HG02852 (cell line): ENCODE measurements around the gene BRICD5.

Experiments used
- ATAC-seq: cut with Tn5 transposase; IDR thresholded peaks from one replicate; pipeline ENCODE4 v1.9.1; 2021; ENCODE audit warnings: mild to moderate bottlenecking, moderate library complexity; ENCODE audit not compliant: unreplicated experiment

The BRICD5 gene

GRCh38 chr16:2183671-2184070 is 27.0 kb downstream of the BRICD5 start:
- ATAC-seq, result no peak

- no peak for ATAC-seq
Measured at GRCh38 chr16:2181952-2182351, 28.7 kb downstream of the BRICD5 start.

GRCh38 chr16:2180962-2181923 is 29.4 kb downstream of the BRICD5 start:
- ATAC-seq, result no peak

DNA sequence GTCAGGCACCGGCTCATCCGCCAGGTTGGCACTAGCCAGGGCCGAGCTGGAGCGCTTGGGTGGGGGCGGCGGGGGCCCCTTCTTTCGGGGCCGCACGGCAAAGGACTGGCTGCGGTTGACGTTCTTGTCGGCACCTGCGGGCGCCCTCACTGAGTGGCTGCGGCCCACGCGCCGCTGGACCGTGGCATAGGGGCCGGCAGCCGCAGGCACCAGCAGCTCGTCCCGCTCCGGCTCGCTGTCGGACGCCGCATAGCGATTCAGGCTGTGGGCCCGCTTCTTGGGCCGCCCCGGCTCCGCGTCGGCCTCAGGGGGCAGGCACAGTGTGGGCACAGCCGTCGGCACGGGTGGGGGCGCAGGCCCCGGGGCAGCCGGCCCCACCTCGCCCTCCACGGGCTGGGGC is 30.2 kb downstream of the BRICD5 start:
- no peak for ATAC-seq

- no peak for ATAC-seq
Measured at GRCh38 chr16:2179576-2179975, 31.1 kb downstream of the BRICD5 start.

DNA sequence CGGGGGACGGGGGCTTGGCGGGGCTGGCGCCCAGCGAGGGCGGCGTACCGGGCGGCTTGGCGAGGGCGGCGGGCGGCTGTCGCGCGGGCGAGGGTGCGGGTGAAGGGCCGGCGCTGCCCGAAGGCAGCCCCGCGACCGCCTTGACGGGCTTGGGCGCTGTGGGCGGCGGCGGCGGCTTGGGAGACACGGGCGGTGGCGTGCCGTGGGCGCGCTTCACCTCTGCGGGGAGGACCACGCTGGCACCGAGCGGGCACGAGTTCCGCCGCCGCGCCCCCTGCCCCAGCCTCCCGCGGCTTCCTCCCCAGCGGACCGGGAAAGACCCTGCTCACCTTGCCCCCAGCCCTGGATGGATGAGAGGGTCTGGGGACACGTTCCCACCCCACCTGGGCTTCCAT is 31.6 kb downstream of the BRICD5 start:
- ATAC-seq, result no peak

GRCh38 chr16:2178321-2179106 is 32.1 kb downstream of the BRICD5 start:
- no peak for ATAC-seq

DNA sequence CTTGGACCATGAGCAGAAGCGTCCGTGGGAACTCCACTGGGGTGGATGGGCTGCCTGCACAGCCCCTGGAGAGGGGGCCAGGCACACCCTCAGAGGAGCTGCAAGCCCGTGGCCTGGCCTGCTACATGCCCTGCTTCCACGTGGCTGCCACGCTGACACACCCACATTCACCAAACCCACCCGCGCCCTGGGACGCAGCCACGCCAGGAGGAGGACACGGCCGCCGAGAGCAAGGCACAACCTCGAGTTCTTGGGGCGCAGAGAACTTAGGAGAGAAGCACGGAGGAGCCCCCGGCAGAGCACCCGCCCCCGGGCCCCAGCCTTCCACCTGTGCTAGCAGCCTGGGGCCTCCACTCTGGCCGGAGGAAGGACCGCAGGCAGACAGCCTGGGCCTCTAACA is 33.1 kb downstream of the BRICD5 start:
- ATAC-seq, result no peak

DNA sequence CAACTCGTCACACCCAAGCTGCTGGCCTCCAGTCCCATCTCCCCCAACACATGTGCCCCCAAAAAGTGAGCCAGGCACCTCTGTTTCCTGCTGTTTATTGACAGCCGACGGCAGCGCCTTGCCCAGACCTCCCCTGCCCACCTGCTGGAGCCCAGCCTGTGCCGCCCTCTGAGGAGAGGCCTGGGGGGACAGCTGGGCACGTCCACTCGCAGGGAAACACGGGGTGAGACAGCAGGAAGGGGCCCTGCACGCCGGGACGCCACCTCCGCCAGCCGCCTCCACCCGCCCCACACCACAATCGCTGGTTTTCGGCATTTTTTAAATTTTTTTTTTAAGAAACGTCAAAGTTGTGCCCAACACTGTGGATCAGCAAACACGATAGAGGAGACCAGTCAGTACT is 33.6 kb downstream of the BRICD5 start:
- ATAC-seq, result no peak

DNA sequence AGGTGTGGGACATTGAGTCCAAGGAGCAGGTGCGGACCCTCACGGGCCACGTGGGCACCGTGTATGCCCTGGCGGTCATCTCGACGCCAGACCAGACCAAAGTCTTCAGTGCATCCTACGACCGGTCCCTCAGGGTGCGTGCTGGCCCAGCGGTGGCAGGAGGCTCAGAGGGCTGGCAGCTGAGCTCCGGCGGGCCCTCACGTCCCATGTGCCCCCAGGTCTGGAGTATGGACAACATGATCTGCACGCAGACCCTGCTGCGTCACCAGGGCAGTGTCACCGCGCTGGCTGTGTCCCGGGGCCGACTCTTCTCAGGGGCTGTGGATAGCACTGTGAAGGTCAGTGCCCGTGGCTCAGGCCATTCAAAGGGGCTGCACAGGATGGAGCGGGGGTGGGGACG is 34.6 kb downstream of the BRICD5 start:
- no peak for ATAC-seq

DNA sequence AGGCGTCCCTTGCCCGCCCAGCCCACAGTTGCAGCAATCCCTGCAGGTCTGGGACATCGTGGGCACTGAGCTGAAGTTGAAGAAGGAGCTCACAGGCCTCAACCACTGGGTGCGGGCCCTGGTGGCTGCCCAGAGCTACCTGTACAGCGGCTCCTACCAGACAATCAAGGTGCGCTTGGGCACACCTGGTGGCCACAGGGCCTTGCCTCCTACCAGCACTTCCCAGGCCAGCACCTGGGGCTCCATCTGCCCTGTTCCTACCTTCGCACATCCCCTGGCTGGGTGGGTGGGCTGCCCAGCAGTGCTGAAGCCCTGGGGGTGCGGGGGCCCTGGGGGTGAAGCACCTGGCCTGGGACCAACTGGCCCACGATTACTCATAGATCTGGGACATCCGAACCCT is 35.2 kb downstream of the BRICD5 start:
- ATAC-seq, result no peak

GRCh38 chr16:2174396-2175131 is 36.1 kb downstream of the BRICD5 start:
- no peak for ATAC-seq

DNA sequence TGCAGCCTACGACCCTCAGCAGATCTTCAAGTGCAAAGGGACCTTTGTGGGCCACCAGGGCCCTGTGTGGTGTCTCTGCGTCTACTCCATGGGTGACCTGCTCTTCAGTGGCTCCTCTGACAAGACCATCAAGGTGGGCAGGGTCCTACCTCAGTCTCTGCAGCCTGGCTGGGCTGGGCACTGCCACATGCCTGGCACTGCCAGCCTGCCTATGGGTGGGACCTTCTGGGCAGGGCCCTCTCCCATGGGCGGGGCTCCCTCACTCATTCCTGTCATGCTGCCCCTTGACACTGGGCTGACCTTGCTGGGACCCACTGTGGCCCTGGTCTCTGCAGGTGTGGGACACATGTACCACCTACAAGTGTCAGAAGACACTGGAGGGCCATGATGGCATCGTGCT is 36.7 kb downstream of the BRICD5 start:
- no peak for ATAC-seq

GRCh38 chr16:2173366-2173765 is 37.3 kb downstream of the BRICD5 start:
- ATAC-seq, result no peak

- no peak for ATAC-seq
Measured at GRCh38 chr16:2172688-2173335, 37.9 kb downstream of the BRICD5 start.

GRCh38 chr16:2171601-2172178 is 39.0 kb downstream of the BRICD5 start:
- ATAC-seq, result no peak

DNA sequence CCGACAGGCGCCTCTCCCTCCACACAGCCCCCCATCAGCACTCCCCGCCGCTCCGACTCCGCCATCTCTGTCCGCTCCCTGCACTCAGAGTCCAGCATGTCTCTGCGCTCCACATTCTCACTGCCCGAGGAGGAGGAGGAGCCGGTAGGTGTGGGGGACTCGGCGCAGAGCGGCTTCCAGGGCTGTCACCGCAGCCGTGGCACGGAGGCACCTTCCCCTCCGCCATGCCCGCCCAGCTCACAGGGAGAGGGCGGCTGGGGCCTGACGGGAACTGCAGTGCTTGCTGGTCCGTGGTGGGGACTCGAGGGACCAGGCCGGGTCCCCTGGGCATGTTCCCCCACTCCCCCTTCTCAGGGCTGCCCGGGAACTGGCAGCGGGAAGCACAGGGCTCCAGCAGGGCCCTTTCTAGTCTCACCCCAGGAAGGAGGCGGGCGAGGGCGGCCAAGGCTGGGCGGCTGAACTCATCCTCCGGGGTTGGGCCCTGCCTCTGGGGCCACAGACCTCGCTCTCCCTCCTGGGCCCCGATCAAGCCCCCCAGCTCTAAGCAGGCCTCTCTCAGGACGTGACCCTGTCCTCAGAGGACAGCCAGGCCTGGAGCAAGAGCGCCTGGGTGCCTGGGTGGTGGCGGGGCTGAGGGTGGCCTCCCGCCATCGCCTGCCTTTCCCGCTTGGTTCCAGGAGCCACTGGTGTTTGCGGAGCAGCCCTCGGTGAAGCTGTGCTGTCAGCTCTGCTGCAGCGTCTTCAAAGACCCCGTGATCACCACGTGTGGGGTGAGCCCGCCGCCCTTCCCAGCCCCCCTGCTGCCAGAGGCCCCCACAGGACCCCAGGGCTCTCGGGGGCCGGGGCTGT is 39.9 kb downstream of the BRICD5 start:
- ATAC-seq, result no peak

DNA sequence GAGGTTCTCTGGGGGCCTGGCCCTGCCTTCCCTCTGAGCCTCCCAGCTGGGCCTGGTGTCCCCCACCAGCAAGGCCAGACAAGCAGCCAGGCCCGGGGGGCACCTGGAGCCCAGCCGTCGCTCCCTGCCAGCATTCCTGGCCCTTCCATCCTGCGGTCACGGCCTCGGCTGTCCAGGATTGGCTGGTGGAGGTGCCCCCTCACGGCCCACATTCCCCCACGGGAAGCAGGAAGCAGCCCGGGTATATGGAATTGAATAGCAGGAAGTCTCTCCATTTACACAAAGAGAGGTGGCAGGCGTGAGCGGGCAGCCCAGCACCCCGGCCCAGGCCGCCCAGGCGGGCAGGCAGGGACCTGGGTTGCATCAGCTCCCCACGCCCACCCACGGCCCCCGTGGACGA is 40.6 kb downstream of the BRICD5 start:
- ATAC-seq, result no peak

DNA sequence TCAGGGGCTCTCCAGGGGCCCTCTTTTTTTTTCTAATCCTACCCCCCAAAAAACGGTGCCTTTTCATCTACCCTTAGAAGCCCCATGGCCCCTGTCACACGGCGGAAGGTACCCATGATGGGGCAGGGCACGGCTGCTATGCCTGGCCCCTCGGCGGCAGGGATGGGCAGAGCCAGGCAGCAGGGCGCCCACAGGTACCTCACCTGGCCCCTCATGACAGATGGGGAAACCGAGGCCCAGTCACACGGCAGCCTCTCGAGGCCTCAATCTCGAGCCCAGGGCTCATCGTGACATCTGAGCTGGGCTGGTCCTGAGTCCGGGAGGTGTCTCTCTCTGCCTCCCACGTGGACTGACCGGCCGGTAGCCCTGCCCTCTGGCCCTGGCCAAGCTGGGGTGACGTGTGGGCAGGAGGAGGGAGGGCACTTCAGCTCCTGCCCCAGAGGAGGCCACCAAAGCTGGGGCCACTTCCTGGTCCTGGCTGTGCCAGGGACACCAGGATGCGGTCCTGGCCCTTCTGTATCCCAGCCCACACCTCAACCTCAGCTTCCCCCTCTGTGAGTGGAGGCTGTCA is 43.5 kb downstream of the BRICD5 start:
- no peak for ATAC-seq
